ENCODE results near the gene TGM2. TPM values are rescaled to one million over a fixed set of nuclear protein-coding genes. Genes with fewer than 3 reads are reported as not detected.
A peak's percentile ranks its signal among the peaks of the same experiment; 100 is the strongest.

Gene TGM2
- total and polyA plus RNA-seq, 9 of the 15 experiments (the other 6 are each of a cell fraction or from before 2014, with no cell fraction given) = 5.5 to 78.5 (median 37.6) TPM

- intact Hi-C loops (cut with micrococcal nuclease) = no loop called here
- Histone ChIP-seq H3K4me1 (replicated peaks in 1 of 2; ENCODE audit: control insufficient read depth in 2 of 2, insufficient read depth in 2 of 2, low read length in 2 of 2) (peaks cover 0 to 7% of the 10 kb centered on the region in 2 experiments; a peak in 1 of 5 replicates), H2AFZ (ENCODE audit: low read depth, low read length) (no peak overlapping the region), H3K4me3 (no peak overlapping the region), H3K36me3 (ENCODE audit: control insufficient read depth, insufficient read depth, low read length) (no peaks in the 10 kb centered on the region), H3K4me2 (ENCODE audit: insufficient read depth, low read length) (no peak overlapping the region), H3K9me3 (replicated peaks; ENCODE audit: control insufficient read depth, insufficient read depth, low read depth, low read length) (no peaks in the 10 kb centered on the region), H3K9ac (ENCODE audit: insufficient read depth in 1 of 2, low read depth in 2 of 2, low read length in 2 of 2) (no peak overlapping the region), H3K27me3 (ENCODE audit: control insufficient read depth in 2 of 2, insufficient read depth in 2 of 2, low read length in 2 of 2) (peaks cover 7 to 35% of the 10 kb centered on the region in 2 experiments; a peak in 4 of 5 replicates), H3K27ac (ENCODE audit: extremely low read depth, low read depth, low read length) (no peak overlapping the region), H4K20me1 (replicated peaks; ENCODE audit: control insufficient read depth, insufficient read depth, low read length) (no peaks in the 10 kb centered on the region; the same call in 1 of the 2 replicates), H3K9me1 (ENCODE audit: control insufficient read depth, insufficient read depth, low read length) (no peaks in the 10 kb centered on the region), H3K79me2 (ENCODE audit: control insufficient read depth, insufficient read depth, low read length) (no peaks in the 10 kb centered on the region)
- ChIA-PET CTCF (ENCODE audit: low intra/inter-chr PET ratio) (no interaction called here), POLR2A (interaction anchor here (0.6 to 1.2 kb wide), 2 partner anchors 176 to 313 kb away, joined by 4 to 5 read pairs; no protein-coding TSS in a partner anchor)
- ATAC-seq = no peak
- TF ChIP-seq ZC3H8 (IDR thresholded peaks at IDR 0.05) (no peak), ZNF780A (CRISPR knock-in tag; IDR thresholded peaks at IDR 0.05) (no peak), GATAD2A (IDR thresholded peaks at IDR 0.05) (no peak), TCF15 (CRISPR knock-in tag; IDR thresholded peaks at IDR 0.05) (no peak), ZNF77 (CRISPR knock-in tag; IDR thresholded peaks at IDR 0.05) (no peak), VEZF1 (CRISPR knock-in tag; IDR thresholded peaks at IDR 0.05) (0 out of 2 replicates have a peak, but pooled peaks have one; percentile 4), MITF (IDR thresholded peaks at IDR 0.05) (no peak), KLF10 (CRISPR knock-in tag; IDR thresholded peaks at IDR 0.05) (no peak)
- 0% methylated on average over 9 of the region's 9 CpGs for WGBS (ENCODE audit: insufficient coverage, low coverage, missing lambda C conversion rate)
- FAIRE-seq = no peak
- no TSS peak for BruUV-seq (replicated peaks)
- in situ Hi-C loops (cut with MboI) = loop anchor here (5.0 to 10.0 kb wide), 2 partner anchors 154 to 317 kb away; no protein-coding TSS in a partner anchor
- DNase-seq (ENCODE audit: extremely low read depth in 1 of 4, low spot score in 3 of 4) = no peak
Measured at GRCh38 chr20:38211200-38212097, 46.4 kb upstream of the TGM2 start.
